Osteocyte (in vitro differentiated cells): Measurements from ENCODE around the gene TSR3. TPM values are rescaled to one million over a fixed set of nuclear protein-coding genes. Genes with fewer than 3 reads are reported as not detected.

Source experiments
- DNase-seq: peaks from one replicate; pipeline ENCODE4 v3.0.0; 2021; ENCODE audit warnings: mixed read lengths; ENCODE audit not compliant: unreplicated experiment; ENCODE audit errors: extremely low spot score
- H3K27ac Mint-ChIP-seq: one replicate; pipeline ENCODE4 v1.8.0; 2021; ENCODE audit warnings: mild to moderate bottlenecking, mixed read lengths; ENCODE audit not compliant: unreplicated experiment
- H3K27me3 Mint-ChIP-seq: one replicate; pipeline ENCODE4 v1.8.0; 2021; ENCODE audit warnings: mixed read lengths; ENCODE audit not compliant: unreplicated experiment
- H3K36me3 Mint-ChIP-seq: one replicate; pipeline ENCODE4 v1.8.0; 2021; ENCODE audit warnings: mixed read lengths; ENCODE audit not compliant: unreplicated experiment
- H3K4me1 Mint-ChIP-seq: one replicate; pipeline ENCODE4 v1.8.0; 2021; ENCODE audit warnings: mixed read lengths; ENCODE audit not compliant: unreplicated experiment
- H3K4me3 Mint-ChIP-seq: one replicate; pipeline ENCODE4 v1.8.0; 2021; ENCODE audit warnings: mild to moderate bottlenecking, moderate library complexity, mixed read lengths; ENCODE audit not compliant: unreplicated experiment
- H3K9me3 Mint-ChIP-seq: one replicate; pipeline ENCODE4 v1.8.0; 2021; ENCODE audit warnings: mixed read lengths; ENCODE audit not compliant: unreplicated experiment
- total RNA-seq: library from RNA; stranded (reverse); gene quantifications from 2 replicates; pipeline ENCODE4 v1.2.1, GENCODE V29; 2021
- TF ChIP-seq, protein P1 (sequence below): fragments of 200-600 bp; sonication (generic); IDR thresholded peaks from 2 replicates; pipeline ENCODE4 v1.5.0; 2021; ENCODE audit warnings: antibody characterized with exemption, mild to moderate bottlenecking, moderate library complexity

The TSR3 gene
- total RNA-seq, 1 donor from 2014 or later: 58.0 TPM

DNA sequence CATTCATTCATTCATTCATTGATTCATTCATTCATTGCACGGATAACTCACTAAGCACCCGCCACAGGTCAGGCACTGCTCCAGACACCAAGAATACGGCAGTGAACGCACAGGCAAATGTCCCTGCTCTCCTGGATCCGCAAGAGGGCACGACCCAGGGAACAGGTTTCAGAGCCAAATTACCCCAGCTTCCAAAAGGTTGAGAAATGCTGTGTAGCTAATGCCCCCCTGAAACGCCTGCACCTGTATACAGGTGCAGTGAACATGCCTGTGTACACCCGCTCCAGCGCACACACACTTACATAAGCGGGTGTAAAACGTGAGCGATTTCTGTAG is 51.8 kb downstream of the TSR3 start:
- Mint-ChIP-seq H3K36me3 (no peaks in the 10 kb centered on the region), H3K9me3 (no peaks in the 10 kb centered on the region), H3K27ac (no peak overlapping the region), H3K4me1 (peaks cover 2% of the 10 kb centered on the region), H3K27me3 (peaks cover 26% of the 10 kb centered on the region), H3K4me3 (no peak overlapping the region)
- no peak for DNase-seq
- TF ChIP-seq, protein P1, sequence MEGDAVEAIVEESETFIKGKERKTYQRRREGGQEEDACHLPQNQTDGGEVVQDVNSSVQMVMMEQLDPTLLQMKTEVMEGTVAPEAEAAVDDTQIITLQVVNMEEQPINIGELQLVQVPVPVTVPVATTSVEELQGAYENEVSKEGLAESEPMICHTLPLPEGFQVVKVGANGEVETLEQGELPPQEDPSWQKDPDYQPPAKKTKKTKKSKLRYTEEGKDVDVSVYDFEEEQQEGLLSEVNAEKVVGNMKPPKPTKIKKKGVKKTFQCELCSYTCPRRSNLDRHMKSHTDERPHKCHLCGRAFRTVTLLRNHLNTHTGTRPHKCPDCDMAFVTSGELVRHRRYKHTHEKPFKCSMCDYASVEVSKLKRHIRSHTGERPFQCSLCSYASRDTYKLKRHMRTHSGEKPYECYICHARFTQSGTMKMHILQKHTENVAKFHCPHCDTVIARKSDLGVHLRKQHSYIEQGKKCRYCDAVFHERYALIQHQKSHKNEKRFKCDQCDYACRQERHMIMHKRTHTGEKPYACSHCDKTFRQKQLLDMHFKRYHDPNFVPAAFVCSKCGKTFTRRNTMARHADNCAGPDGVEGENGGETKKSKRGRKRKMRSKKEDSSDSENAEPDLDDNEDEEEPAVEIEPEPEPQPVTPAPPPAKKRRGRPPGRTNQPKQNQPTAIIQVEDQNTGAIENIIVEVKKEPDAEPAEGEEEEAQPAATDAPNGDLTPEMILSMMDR: no peak

Other genes with a start within 250 kb of the TSR3 start
- 21.2 and 21.3 TPM in 2 replicates for gene CACNA1H, start 198.8 kb downstream of the TSR3 start, total RNA-seq
- not detected in 2 replicates for gene TPSG1, start 126.6 kb downstream of the TSR3 start, total RNA-seq
- gene TPSB2, start 121.7 kb downstream of the TSR3 start, total RNA-seq: not detected in 2 replicates
- gene TPSAB1, start 111.2 kb downstream of the TSR3 start, total RNA-seq: not detected in 2 replicates
- not detected in 2 replicates for gene TPSD1, start 95.8 kb downstream of the TSR3 start, total RNA-seq
- gene UBE2I, start 42.2 kb downstream of the TSR3 start, total RNA-seq: 118 and 131 TPM in 2 replicates
- 0.42 and 0.48 TPM in 2 replicates for gene BAIAP3, start 18.2 kb downstream of the TSR3 start, total RNA-seq
- 92.4 and 94.3 TPM in 2 replicates for gene GNPTG, start 53 bp upstream of the TSR3 start, total RNA-seq
- gene UNKL, start 62.8 kb upstream of the TSR3 start, total RNA-seq: 28.4 and 34.4 TPM in 2 replicates
- gene UQCC4, start 68.9 kb upstream of the TSR3 start, total RNA-seq: 9.7 and 10.1 TPM in 2 replicates
- gene PERCC1, start 79.2 kb upstream of the TSR3 start, total RNA-seq: not detected in 2 replicates
- gene CCDC154, start 92.7 kb upstream of the TSR3 start, total RNA-seq: 1.0 and 2.5 TPM in 2 replicates
- 177 and 179 TPM in 2 replicates for gene CLCN7, start 123.2 kb upstream of the TSR3 start, total RNA-seq
- gene PTX4, start 137.1 kb upstream of the TSR3 start, total RNA-seq: not detected in 2 replicates
- gene TELO2, start 141.5 kb upstream of the TSR3 start, total RNA-seq: 35.7 and 37.8 TPM in 2 replicates
- 13.5 and 14.5 TPM in 2 replicates for gene TMEM204, start 181.8 kb upstream of the TSR3 start, total RNA-seq